ENCODE measurements around the gene HIVEP3. TPM values are rescaled to one million over a fixed set of nuclear protein-coding genes. Genes with fewer than 3 reads are reported as not detected.

The HIVEP3 gene
- total RNA-seq, 2 donors from 2014 or later, result 0.13 to 0.99 TPM

- no peaks in the 10 kb centered on the region for H3K27me3 ChIP-seq (ENCODE audit: control insufficient read depth, insufficient read depth, low read length, poor library complexity, severe bottlenecking)
- Mint-ChIP-seq H3K9me3 (no peaks in the 10 kb centered on the region), H3K4me3 (peak overlapping the region; percentile 49), H3K27me3 (ENCODE audit: insufficient read depth) (peaks cover 12% of the 10 kb centered on the region), H3K27ac (no peak overlapping the region), H3K4me1 (no peaks in the 10 kb centered on the region), H3K36me3 (ENCODE audit: low read depth) (no peaks in the 10 kb centered on the region)
- H3K9me3 ChIP-seq (ENCODE audit: control insufficient read depth, low read length), result no peaks in the 10 kb centered on the region
- no peak overlapping the region for H3K9ac ChIP-seq (ENCODE audit: extremely low read depth, low read length, poor library complexity, severe bottlenecking)
- H3K27ac ChIP-seq (ENCODE audit: low read depth, low read length), result no peak overlapping the region
- WGBS, 2 experiments (ENCODE audit: insufficient coverage in 1 of 2, insufficient read length in 1 of 2), result 30 to 34% methylated on average over 35 to 53 of the region's 53 CpGs
- peak; percentile 98 for DNase-seq
- H3K4me1 ChIP-seq (ENCODE audit: control insufficient read depth, insufficient read depth, low read length), result no peaks in the 10 kb centered on the region
- peak; percentile 92 for TF ChIP-seq CTCF (conservative IDR thresholded peaks at IDR 0.05)
- H3K4me3 ChIP-seq (ENCODE audit: low read length), result no peak overlapping the region
- no peaks in the 10 kb centered on the region for H3K36me3 ChIP-seq (ENCODE audit: control insufficient read depth, insufficient read depth, low read length)
These were observed 402.3 kb downstream of the HIVEP3 start for GRCh38 chr1:41516168-41517061.

DNA sequence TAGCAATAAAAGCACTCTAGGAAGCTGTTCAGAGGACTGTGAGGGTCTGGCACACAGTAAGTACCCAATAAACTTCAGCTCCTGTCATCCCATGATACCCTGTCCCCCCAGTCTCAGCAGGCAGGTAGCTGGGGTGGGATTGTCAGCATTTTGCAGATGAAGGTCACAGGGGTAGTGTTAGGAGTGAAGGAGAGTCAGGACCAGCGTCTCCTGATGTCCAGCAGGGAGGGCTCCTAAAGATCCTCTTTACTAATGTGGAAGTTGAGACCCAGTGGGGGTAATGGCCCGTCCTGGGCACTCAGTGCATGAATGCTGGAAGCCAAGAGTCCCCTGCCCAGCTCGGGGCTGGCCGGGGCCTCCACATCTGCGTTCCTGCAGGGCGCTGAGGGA lies 402.9 kb downstream of the HIVEP3 start:
- H3K27ac ChIP-seq (ENCODE audit: low read depth, low read length), result no peak overlapping the region
- no peak for TF ChIP-seq CTCF (conservative IDR thresholded peaks at IDR 0.05)
- H3K27me3 Mint-ChIP-seq (ENCODE audit: insufficient read depth), result peaks cover 12% of the 10 kb centered on the region
- 17 to 31% methylated on average over 4 to 6 of the region's 6 CpGs for WGBS, 2 experiments (ENCODE audit: insufficient coverage in 1 of 2, insufficient read length in 1 of 2)
- H3K27ac Mint-ChIP-seq, result no peak overlapping the region
- no peaks in the 10 kb centered on the region for H3K9me3 ChIP-seq (ENCODE audit: control insufficient read depth, low read length)
- H3K9me3 Mint-ChIP-seq, result no peaks in the 10 kb centered on the region
- no peaks in the 10 kb centered on the region for H3K4me1 Mint-ChIP-seq
- H3K9ac ChIP-seq (ENCODE audit: extremely low read depth, low read length, poor library complexity, severe bottlenecking), result no peak overlapping the region
- H3K27me3 ChIP-seq (ENCODE audit: control insufficient read depth, insufficient read depth, low read length, poor library complexity, severe bottlenecking), result no peaks in the 10 kb centered on the region
- DNase-seq, result no peak
- no peaks in the 10 kb centered on the region for H3K4me1 ChIP-seq (ENCODE audit: control insufficient read depth, insufficient read depth, low read length)
- H3K36me3 ChIP-seq (ENCODE audit: control insufficient read depth, insufficient read depth, low read length), result no peaks in the 10 kb centered on the region
- no peak overlapping the region for H3K4me3 ChIP-seq (ENCODE audit: low read length)
- peak overlapping the region; percentile 49 for H3K4me3 Mint-ChIP-seq
- no peaks in the 10 kb centered on the region for H3K36me3 Mint-ChIP-seq (ENCODE audit: low read depth)

GRCh38 chr1:41515131-41515678 lies 403.5 kb downstream of the HIVEP3 start:
- no peak overlapping the region for H3K27ac Mint-ChIP-seq
- no peaks in the 10 kb centered on the region for H3K4me1 Mint-ChIP-seq
- H3K4me3 Mint-ChIP-seq, result no peak overlapping the region
- Histone ChIP-seq H3K27ac (ENCODE audit: low read depth, low read length) (no peak overlapping the region), H3K27me3 (ENCODE audit: control insufficient read depth, insufficient read depth, low read length, poor library complexity, severe bottlenecking) (no peaks in the 10 kb centered on the region), H3K9me3 (ENCODE audit: control insufficient read depth, low read length) (no peaks in the 10 kb centered on the region), H3K9ac (ENCODE audit: extremely low read depth, low read length, poor library complexity, severe bottlenecking) (no peak overlapping the region), H3K4me1 (ENCODE audit: control insufficient read depth, insufficient read depth, low read length) (no peaks in the 10 kb centered on the region), H3K36me3 (ENCODE audit: control insufficient read depth, insufficient read depth, low read length) (no peaks in the 10 kb centered on the region), H3K4me3 (ENCODE audit: low read length) (no peak overlapping the region)
- H3K36me3 Mint-ChIP-seq (ENCODE audit: low read depth), result no peaks in the 10 kb centered on the region
- no peak for TF ChIP-seq CTCF (conservative IDR thresholded peaks at IDR 0.05)
- DNase-seq, result peak; percentile 54
- H3K27me3 Mint-ChIP-seq (ENCODE audit: insufficient read depth), result peaks cover 12% of the 10 kb centered on the region
- 89 to 91% methylated on average over 3 to 5 of the region's 5 CpGs for WGBS, 2 experiments (ENCODE audit: insufficient coverage in 1 of 2, insufficient read length in 1 of 2)
- no peaks in the 10 kb centered on the region for H3K9me3 Mint-ChIP-seq
